NCI-H1694 treated with DMSO at 0.1 percent for 48 hours (cell line): Measurements from ENCODE around the gene DACH1.

ENCODE experiments used
- DNase-seq: peaks from one replicate; lab custom pipeline; 2025; lab: John Stamatoyannopoulos, UW

DACH1 gene

GRCh38 chr13:71702253-71702652 lies 164.8 kb downstream of the DACH1 start:
- no peak for DNase-seq

GRCh38 chr13:71701741-71702140 lies 165.3 kb downstream of the DACH1 start:
- DNase-seq: no peak

DNA sequence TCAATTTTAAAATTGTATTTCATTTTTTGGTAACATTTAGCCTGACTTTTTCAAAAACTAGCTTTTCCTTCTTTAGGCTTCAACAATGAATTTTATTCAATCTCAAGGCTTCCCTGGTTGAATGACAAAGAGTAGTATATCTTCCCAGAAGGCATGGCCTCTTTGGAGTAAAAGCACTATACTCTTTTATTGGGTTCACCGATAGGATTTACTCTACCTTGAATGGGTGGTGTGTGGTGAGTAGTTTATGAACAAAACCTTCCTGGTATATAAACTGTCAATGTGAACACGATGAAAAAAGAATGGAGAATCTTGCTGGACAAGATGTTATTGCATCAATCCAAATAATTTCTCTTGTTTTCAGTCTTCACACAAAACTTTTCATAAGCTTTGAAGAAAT lies 167.7 kb downstream of the DACH1 start:
- DNase-seq: no peak

DNA sequence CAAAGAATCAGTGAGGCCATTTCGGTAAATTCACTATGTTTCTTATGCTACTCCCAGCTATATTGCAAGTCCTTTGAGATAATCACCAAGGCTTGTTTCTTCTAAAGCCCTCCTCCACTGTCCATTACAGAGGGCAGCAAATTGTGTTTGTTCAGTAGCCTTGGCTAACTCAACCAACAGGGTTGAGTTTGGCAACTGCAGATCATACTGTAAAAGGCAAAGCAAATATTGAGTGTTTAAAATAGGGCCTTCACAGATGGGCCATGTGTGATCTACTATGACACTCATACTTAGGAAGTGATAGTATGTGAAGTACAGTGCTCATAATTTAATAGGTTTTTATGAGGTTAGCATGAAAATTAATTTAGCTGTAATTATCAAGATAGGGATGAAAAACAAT lies 171.3 kb downstream of the DACH1 start:
- DNase-seq: no peak

- DNase-seq: no peak
These were observed 181.9 kb downstream of the DACH1 start for GRCh38 chr13:71685072-71685471.

DNA sequence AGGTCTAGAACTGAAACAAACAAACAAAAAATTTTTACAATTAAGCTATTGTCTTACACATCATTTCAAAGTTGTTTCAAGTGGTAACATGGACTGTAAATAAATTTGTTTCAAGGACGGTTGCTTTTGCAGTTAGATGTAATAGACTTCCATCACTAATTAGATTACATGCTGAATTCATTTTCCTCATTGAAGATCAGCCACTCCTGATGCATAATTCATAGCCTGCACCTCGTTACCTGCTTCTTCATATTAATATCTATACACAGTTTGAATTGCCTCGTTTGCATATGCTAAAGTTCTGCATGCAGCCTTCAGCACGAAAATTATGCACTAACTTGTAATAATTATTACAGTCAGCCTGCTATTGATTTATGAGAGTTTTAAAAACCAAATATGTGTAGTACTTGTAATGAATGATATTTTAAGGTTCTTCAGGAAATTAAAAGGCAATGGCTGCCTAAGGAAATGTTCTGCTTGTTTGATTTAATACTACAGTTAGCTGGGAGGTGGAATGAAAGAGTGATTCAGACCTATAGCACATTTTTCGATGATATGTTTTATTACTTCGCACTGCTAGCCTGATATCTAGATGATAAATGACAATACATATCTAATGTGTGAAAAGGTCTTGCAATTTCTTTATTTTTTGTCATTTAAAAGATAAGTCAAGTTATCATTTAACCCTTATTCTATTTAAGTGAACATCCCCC lies 184.9 kb downstream of the DACH1 start:
- no peak for DNase-seq

- DNase-seq: no peak
These were observed 189.9 kb downstream of the DACH1 start for GRCh38 chr13:71677124-71677523.

- no peak for DNase-seq
These were observed 194.5 kb downstream of the DACH1 start for GRCh38 chr13:71672512-71672911.

DNA sequence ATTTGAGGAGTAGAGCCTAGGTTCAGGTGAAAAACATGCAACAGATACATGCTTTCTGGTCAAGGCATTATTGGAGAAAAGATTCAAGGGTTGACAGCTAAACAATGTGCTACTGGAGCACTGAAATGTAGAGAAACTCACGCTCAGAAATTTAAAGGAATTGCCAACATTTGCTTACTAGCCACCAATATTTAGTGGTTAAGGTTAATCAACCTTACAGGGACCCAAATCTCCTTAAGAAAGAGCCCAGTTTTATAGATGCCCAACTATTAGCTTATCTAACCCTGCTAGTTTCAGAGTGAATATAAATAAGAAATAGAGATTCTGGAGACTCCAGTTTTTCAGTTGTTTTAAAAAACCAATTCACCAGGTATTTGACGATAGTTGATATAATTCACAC lies 203.6 kb downstream of the DACH1 start:
- no peak for DNase-seq

DNA sequence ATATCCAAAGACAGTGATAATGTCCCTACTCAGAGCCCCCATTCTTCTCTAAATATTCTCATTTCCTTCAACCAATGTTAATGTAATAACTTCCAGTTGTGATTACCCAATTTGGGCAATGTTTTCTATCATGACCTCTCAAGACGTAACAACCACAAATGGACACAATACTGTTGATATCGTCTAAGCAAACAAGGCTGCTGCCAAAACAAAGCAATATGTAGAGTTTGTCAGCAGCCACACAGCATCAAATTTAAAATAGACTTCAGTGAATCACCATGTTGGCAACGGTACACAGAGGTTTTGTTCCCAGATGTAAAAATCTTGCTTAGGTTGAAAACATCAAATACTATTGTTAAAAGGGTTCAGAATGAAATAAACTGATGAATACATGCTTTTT lies 205.1 kb downstream of the DACH1 start:
- DNase-seq: no peak

- no peak for DNase-seq
These were observed 207.6 kb downstream of the DACH1 start for GRCh38 chr13:71659404-71659803.

DNA sequence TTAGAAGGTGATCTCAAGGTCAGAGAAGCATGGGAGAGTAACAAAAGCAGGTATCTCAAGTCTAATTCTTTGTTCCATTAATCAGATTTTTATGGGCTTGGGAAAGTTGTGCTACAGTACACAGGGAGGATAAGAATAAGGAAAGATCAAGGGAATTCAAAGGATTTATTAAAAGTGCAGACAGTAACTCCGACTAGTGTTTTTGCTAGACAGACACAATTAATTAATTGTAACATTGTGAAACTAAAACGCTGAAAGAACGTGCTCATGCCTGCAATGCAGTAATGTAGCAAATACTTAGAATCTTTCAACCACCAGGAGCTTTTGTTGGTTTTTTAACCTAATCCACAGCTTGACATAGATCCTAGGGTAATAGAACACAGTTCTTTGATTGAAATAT lies 221.5 kb downstream of the DACH1 start:
- no peak for DNase-seq

DNA sequence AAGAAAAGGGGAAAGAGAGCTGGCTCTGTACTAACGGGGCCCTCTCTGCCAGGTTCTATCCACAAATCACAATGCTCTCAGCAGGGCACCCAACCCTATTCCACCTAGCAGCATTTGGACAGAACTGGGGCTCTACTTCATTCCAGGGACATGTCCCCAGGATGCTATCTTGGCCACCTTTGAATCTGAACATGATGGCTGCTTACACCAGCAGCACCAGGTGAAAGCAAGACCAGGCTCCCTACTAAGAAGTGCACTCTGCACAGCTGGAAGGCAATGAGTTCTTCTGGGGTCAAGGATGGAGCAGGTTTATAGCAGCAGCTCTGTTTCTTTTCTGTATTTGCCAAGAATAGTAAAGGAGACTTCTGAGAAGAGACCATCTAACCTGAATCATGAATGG lies 222.4 kb downstream of the DACH1 start:
- no peak for DNase-seq

- no peak for DNase-seq
These were observed 223.6 kb downstream of the DACH1 start for GRCh38 chr13:71643448-71643860.

GRCh38 chr13:71638751-71639150 lies 228.3 kb downstream of the DACH1 start:
- no peak for DNase-seq

DNA sequence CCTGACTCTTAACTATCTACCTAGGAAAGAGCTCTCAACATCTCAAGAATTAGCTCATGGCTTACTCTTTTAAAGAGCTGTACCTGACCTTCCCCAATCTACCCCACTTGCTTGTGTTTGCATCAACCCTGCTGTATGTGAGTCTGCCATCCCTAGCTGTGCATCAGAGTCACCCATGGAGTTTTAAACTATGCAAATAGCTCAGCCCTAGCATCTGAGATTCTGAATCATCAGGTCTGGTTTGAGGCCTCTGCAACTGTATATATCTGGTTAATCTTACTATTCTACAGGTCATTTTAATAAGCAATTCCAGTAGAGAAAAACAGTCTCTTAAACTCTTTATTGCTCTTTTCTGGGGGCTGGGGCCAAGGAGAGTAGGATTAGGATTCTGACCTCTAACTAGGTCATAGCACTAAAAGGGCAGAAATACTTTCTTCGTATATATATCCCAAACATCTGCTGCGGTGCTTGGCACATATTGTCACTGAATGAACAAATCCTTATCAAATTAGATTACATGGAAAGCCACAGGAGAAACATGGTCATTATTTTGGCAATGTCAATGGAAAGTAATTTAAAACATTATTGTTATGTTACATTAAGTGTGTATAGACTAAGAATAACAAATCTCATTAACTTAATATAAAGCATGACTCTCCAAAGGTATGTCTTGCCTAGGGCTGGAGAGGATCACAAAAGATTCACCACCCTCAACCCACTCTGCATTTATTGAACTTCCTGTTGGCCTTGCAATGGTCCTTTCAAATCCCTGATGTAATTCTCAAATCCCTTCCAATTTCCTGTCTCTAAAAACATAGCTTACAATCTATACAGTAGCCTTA lies 232.2 kb downstream of the DACH1 start:
- no peak for DNase-seq

- no peak for DNase-seq
These were observed 232.8 kb downstream of the DACH1 start for GRCh38 chr13:71634182-71634581.

- DNase-seq: no peak
These were observed 234.3 kb downstream of the DACH1 start for GRCh38 chr13:71632721-71633120.

DNA sequence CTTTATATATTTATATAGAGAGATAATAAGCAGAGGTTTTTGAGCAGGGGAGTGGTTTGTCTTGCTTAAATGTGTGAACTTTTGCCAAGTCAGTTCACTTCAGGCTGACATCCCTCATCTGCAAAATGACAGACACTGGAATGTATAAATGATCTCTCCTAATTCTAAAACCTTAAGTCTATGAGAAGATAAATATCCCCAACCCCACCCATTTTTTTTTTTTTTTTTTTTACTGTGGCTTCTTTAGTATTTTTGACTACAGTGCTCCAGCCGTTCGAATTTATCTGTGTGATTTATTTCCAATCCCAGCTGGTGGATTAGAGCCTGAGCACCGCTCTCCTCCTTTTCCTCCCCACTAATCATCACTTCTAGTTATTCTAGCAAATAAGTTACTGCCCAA lies 234.8 kb downstream of the DACH1 start:
- no peak for DNase-seq

- no peak for DNase-seq
These were observed 237.8 kb downstream of the DACH1 start for GRCh38 chr13:71629167-71629566.

DNA sequence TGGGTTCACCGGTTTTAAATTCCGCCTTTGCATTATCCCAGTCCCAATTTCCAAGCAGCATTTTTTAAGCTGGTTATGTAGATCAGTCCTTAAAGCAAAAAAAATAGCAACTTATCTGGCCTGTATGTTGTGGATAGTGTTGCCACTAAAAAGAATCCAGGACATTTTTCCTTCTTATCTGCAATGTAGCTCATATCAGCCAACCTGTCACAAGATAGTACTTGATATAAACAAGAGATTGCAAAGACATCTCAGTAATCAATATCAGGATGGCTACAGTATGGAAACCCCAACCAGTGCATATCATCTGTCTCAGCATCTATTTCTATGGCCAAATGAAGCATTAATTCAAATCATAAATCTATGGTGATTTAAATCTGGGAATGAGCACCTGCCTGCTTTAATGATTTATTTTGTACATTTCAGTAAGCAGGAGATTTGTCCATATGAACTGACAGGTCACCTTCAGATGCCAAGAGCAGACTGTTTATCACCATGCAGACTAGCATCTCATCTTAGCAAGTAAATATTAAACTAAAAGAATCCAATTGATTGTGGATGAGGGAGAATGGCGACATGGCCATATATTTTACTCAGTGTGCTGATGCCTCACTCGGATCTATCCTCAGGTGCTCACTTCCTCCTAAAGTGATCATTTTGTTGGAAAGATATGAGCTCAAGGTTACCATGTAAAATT lies 240.4 kb downstream of the DACH1 start:
- no peak for DNase-seq

DNA sequence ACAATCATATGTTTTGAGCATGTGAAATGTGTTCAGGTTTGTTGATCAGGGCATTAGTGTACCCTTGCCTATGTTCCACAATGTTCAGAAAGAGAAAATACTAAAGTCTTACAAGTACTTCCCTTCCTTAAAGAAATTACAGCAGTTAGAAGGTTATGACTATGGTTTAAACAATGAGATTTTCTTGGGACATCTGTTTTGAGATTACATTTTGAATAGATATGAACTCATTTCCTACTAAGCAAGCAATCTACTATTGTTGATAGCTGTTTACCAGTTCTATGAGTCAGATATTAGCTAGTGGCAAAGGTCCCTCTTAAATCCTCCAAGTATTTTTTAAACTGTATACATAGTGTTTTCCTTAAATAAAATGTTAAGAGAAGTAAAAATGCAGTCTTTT lies 241.3 kb downstream of the DACH1 start:
- no peak for DNase-seq
